H1 (cell line): Measurements from ENCODE around the gene RPS6KA2. TPM values are rescaled to one million over a fixed set of nuclear protein-coding genes. Genes with fewer than 3 reads are reported as not detected.

ENCODE experiments used
- CTCF ChIA-PET: fragments of 300-600 bp; sonication (Branson Sonifier 250); formaldehyde crosslinking; loops from one replicate; lab custom pipeline; 2021; ENCODE audit not compliant: partially characterized antibody; lab: Charles Lee
- POLR2A ChIA-PET: fragments of 300-600 bp; sonication (Branson Sonifier 250); formaldehyde crosslinking; loops from one replicate; lab custom pipeline; 2021; ENCODE audit warnings: inconsistent platforms; ENCODE audit not compliant: partially characterized antibody; lab: Charles Lee
- DNase-seq, 2 experiments: peaks; one replicate each; pipeline versions ENCODE4 v3.0.0 to v3.0.0-alpha.2; 2010 to 2022; ENCODE audit warnings: low spot score in 2 of 2, low read depth in 1 of 2, mixed read lengths in 1 of 2
- FAIRE-seq: peaks from 2 replicates; lab custom pipeline; 2011; peaks lifted over from hg19 to GRCh38; lab: Jason Lieb, UNC
- H2AFZ ChIP-seq: 2 replicates; pipeline ENCODE4 v1.8.1; 2012; ENCODE audit warnings: low read length, inconsistent platforms
- H2AK5ac ChIP-seq: 2 replicates; pipeline ENCODE4 v1.6.1; 2013; ENCODE audit warnings: low read depth, low read length
- H2BK120ac ChIP-seq: replicated peaks from 2 replicates; pipeline ENCODE3; 2013; ENCODE audit warnings: low read depth, low read length, inconsistent platforms
- H2BK12ac ChIP-seq: 2 replicates; pipeline ENCODE4 v1.6.1; 2013; ENCODE audit warnings: low read depth, low read length
- H2BK15ac ChIP-seq: 2 replicates; pipeline ENCODE4 v1.6.1; 2013; ENCODE audit warnings: low read length
- H2BK20ac ChIP-seq: 2 replicates; pipeline ENCODE4 v1.6.1; 2013; ENCODE audit warnings: low read length
- H2BK5ac ChIP-seq: 2 replicates; pipeline ENCODE4 v1.6.1; 2013; ENCODE audit warnings: low read depth, low read length
- H3K14ac ChIP-seq: 2 replicates; pipeline ENCODE4 v1.6.1; 2013; ENCODE audit warnings: inconsistent platforms; ENCODE audit not compliant: insufficient read length
- H3K18ac ChIP-seq: 2 replicates; pipeline ENCODE4 v1.6.1; 2013; ENCODE audit warnings: low read length; ENCODE audit errors: extremely low read depth
- H3K23ac ChIP-seq: 2 replicates; pipeline ENCODE4 v1.6.1; 2013; ENCODE audit warnings: inconsistent platforms; ENCODE audit not compliant: insufficient read length
- H3K23me2 ChIP-seq: 2 replicates; pipeline ENCODE4 v1.6.1; 2013; ENCODE audit warnings: low read depth, low read length
- H3K27ac ChIP-seq: 2 replicates; pipeline ENCODE4 v1.6.1; 2011; ENCODE audit warnings: low read depth, low read length, inconsistent platforms
- H3K27me3 ChIP-seq, 4 experiments: replicated peaks in 1 of 4; 1 replicate in 1 of 4; 2 replicates in 3 of 4; pipeline versions ENCODE4 v1.6.1 to v1.8.1; 2011 to 2013; ENCODE audit warnings: low read length in 3 of 4, mild to moderate bottlenecking in 3 of 4, inconsistent platforms in 2 of 4, mixed read lengths in 2 of 4, moderate library complexity in 1 of 4; ENCODE audit not compliant: control insufficient read depth in 3 of 4, insufficient read depth in 3 of 4; ENCODE audit errors: extremely low read depth in 1 of 4
- H3K36me3 ChIP-seq, 4 experiments: 2 replicates each; pipeline versions ENCODE4 v1.6.1 to v1.8.1; 2011 to 2013; ENCODE audit warnings: mild to moderate bottlenecking in 4 of 4, low read length in 3 of 4, moderate library complexity in 2 of 4, control low read depth in 1 of 4, inconsistent platforms in 1 of 4; ENCODE audit not compliant: insufficient read depth in 4 of 4, control insufficient read depth in 2 of 4
- H3K4ac ChIP-seq: replicated peaks from 2 replicates; pipeline ENCODE3; 2013; ENCODE audit warnings: low read length, low read depth, mixed read lengths, inconsistent platforms; ENCODE audit not compliant: insufficient read length
- H3K4me1 ChIP-seq, 4 experiments: replicated peaks in 1 of 4; 1 replicate in 1 of 4; 2 replicates in 3 of 4; pipeline versions ENCODE4 v1.6.1 to v1.8.1; 2011 to 2013; ENCODE audit warnings: low read length in 3 of 4, inconsistent platforms in 2 of 4, mixed read lengths in 1 of 4; ENCODE audit not compliant: insufficient read depth in 4 of 4, control insufficient read depth in 3 of 4
- H3K4me2 ChIP-seq, 2 experiments: 2 replicates each; pipeline versions ENCODE4 v1.6.1 to v1.8.1; 2011 to 2013; ENCODE audit warnings: low read depth in 2 of 2, low read length in 2 of 2, control low read depth in 1 of 2, inconsistent platforms in 1 of 2, mild to moderate bottlenecking in 1 of 2; ENCODE audit not compliant: insufficient read depth in 1 of 2
- H3K4me3 ChIP-seq, 4 experiments: fragments of 200-600, 300-600 bp in 1 of 4; sonication (generic), shearing (Covaris generic), sonication (Bioruptor Twin) in 1 of 4; 2 replicates each; pipeline versions ENCODE4 v1.5.1 to v1.8.1; 2011 to 2016; ENCODE audit warnings: low read length in 4 of 4, low read depth in 3 of 4, control low read depth in 2 of 4, inconsistent platforms in 2 of 4, mild to moderate bottlenecking in 2 of 4, mixed read lengths in 1 of 4, moderate library complexity in 1 of 4; ENCODE audit not compliant: insufficient read depth in 2 of 4; ENCODE audit errors: extremely low read depth in 1 of 4
- H3K56ac ChIP-seq: replicated peaks from 2 replicates; pipeline ENCODE3; 2013; ENCODE audit warnings: low read depth, mild to moderate bottlenecking, mixed read lengths, low read length, inconsistent platforms; ENCODE audit not compliant: insufficient read length
- H3K79me1 ChIP-seq: 2 replicates; pipeline ENCODE4 v1.6.1; 2013; ENCODE audit warnings: low read depth, low read length, control low read depth
- H3K79me2 ChIP-seq, 2 experiments: 2 replicates each; pipeline versions ENCODE4 v1.6.1 to v1.8.1; 2012 to 2013; ENCODE audit warnings: low read length in 2 of 2, mild to moderate bottlenecking in 2 of 2, inconsistent platforms in 1 of 2; ENCODE audit not compliant: insufficient read depth in 2 of 2, control insufficient read depth in 1 of 2
- H3K9ac ChIP-seq, 4 experiments: replicated peaks in 1 of 4; 1 replicate in 1 of 4; 2 replicates in 3 of 4; pipeline versions ENCODE4 v1.6.1 to v1.8.1; 2011 to 2013; ENCODE audit warnings: low read depth in 3 of 4, low read length in 3 of 4, control low read depth in 2 of 4, mild to moderate bottlenecking in 2 of 4, moderate library complexity in 2 of 4, inconsistent platforms in 1 of 4; ENCODE audit errors: extremely low read depth in 1 of 4
- H3K9me3 ChIP-seq, 2 experiments: 2 replicates each; pipeline versions ENCODE4 v1.6.1 to v1.8.1; 2012 to 2013; ENCODE audit warnings: mild to moderate bottlenecking in 2 of 2, moderate library complexity in 2 of 2, control low read depth in 1 of 2, inconsistent platforms in 1 of 2, low read depth in 1 of 2, low read length in 1 of 2, mixed read lengths in 1 of 2; ENCODE audit not compliant: insufficient read depth in 2 of 2
- H4K20me1 ChIP-seq, 2 experiments: replicated peaks in 1 of 2; 2 replicates each; pipeline versions ENCODE3 to v1.8.1; 2011 to 2013; ENCODE audit warnings: inconsistent platforms in 2 of 2, low read length in 2 of 2, mild to moderate bottlenecking in 1 of 2; ENCODE audit not compliant: insufficient read depth in 2 of 2, control insufficient read depth in 1 of 2
- H4K5ac ChIP-seq: 2 replicates; pipeline ENCODE4 v1.6.1; 2013; ENCODE audit warnings: low read length, low read depth, mixed read lengths, inconsistent platforms; ENCODE audit not compliant: insufficient read length
- H4K8ac ChIP-seq: 2 replicates; pipeline ENCODE4 v1.8.0; 2013; ENCODE audit warnings: mild to moderate bottlenecking, moderate library complexity, low read length, inconsistent platforms; ENCODE audit not compliant: insufficient read depth; ENCODE audit errors: extremely low read depth
- H4K91ac ChIP-seq: replicated peaks from 2 replicates; pipeline ENCODE3; 2013; ENCODE audit warnings: low read length, mixed read lengths, inconsistent platforms; ENCODE audit not compliant: insufficient read length
- GTF2F1 ChIP-seq: IDR thresholded peaks from 2 replicates; pipeline ENCODE4 v1.6.1; 2012; ENCODE audit warnings: low read depth, low read length, improper control_type of control experiment, borderline replicate concordance
- WGBS, 2 experiments: shearing (Covaris generic) in 1 of 2; methylation state at CpG; one replicate each; pipeline versions ENCODE4 v1.1.6 to v1.1.7; 2013 to 2015; ENCODE audit warnings: low lambda C conversion rate in 2 of 2, mixed read lengths in 2 of 2, inconsistent platforms in 1 of 2, low coverage in 1 of 2, missing lambda C conversion rate in 1 of 2; ENCODE audit not compliant: insufficient replicate concordance in 2 of 2, insufficient coverage in 1 of 2, insufficient read length in 1 of 2; ENCODE audit errors: extremely low coverage in 1 of 2, missing lambda C conversion rate in 1 of 2; 5-methylcytosine and 5-hydroxymethylcytosine counted together
- polyA plus RNA-seq, 7 experiments: library from polyadenylated mRNA; depleted of rRNA in 3 of 7; stranded (reverse) in 5 of 7; unstranded in 2 of 7; fragments of >200 nt in 5 of 7; fragments of 200-250 nt in 2 of 7; gene quantifications; 1 replicate in 5 of 7; 2 replicates in 1 of 7; 4 replicates in 1 of 7; pipeline versions ENCODE4 v1.2.1 to v1.2.3, GENCODE V29; 2011 to 2013; ENCODE audit warnings: missing spikeins in 2 of 7, mixed read lengths in 2 of 7
- total RNA-seq: library from RNA; stranded (reverse); fragmentation: NEBNext Ultra II Directional; extraction: Animal tissue kit (Norgen Biotek cat#: 25700); gene quantifications from 2 replicates; pipeline ENCODE4 v1.2.1, GENCODE V29; 2021

Gene RPS6KA2
- total and polyA plus RNA-seq, 2 of the 8 experiments (the other 6 are each of a cell fraction or from before 2014, with no cell fraction given), result 8.8 to 25.7 TPM

- H2BK5ac ChIP-seq, result no peak overlapping the region
- no peak overlapping the region for H2BK120ac ChIP-seq
- no peak overlapping the region for H3K27ac ChIP-seq
- no peak overlapping the region for H4K5ac ChIP-seq
- H3K9ac ChIP-seq, result no peak overlapping the region
- CTCF ChIA-PET, result interaction anchor here (0.6 to 1.6 kb wide), 4 partner anchors 14 to 400 kb away, joined by 3 to 5 read pairs (median 4); no protein-coding TSS in a partner anchor
- H4K20me1 ChIP-seq, result peaks cover 2 to 7% of the 10 kb centered on the region in 2 experiments
- H3K4ac ChIP-seq, result no peak overlapping the region
- no peak overlapping the region for H3K56ac ChIP-seq
- H3K79me1 ChIP-seq, result peaks cover 3% of the 10 kb centered on the region
- no peak overlapping the region for H3K18ac ChIP-seq
- no peak overlapping the region for H3K23ac ChIP-seq
- no peak overlapping the region for H2BK15ac ChIP-seq
- peaks cover 2 to 9% (median 5%) of the 10 kb centered on the region in 4 experiments; a peak in 3 of 7 replicates for H3K4me1 ChIP-seq
- no peak overlapping the region for H3K14ac ChIP-seq
- H2AK5ac ChIP-seq, result no peak overlapping the region
- no peak overlapping the region for H3K4me2 ChIP-seq
- no peaks in the 10 kb centered on the region for H3K23me2 ChIP-seq
- no peak for DNase-seq
- H4K91ac ChIP-seq, result no peak overlapping the region
- H3K79me2 ChIP-seq, result peaks cover 3 to 22% of the 10 kb centered on the region in 2 experiments; a peak in 2 of 4 replicates
- H2BK12ac ChIP-seq, result no peak overlapping the region
- H3K9me3 ChIP-seq, result no peaks in the 10 kb centered on the region
- no peak for TF ChIP-seq GTF2F1
- TF ChIP-seq, all 59 proteins: peak for 0
- POLR2A ChIA-PET, result interaction anchor here (0.6 to 1.7 kb wide), 7 partner anchors 8 to 124 kb away, joined by 3 to 5 read pairs (median 3); partner anchors contain the start of gene RPS6KA2
- no peak overlapping the region for H3K4me3 ChIP-seq
- H3K27me3 ChIP-seq, result no peaks in the 10 kb centered on the region
- H2BK20ac ChIP-seq, result no peak overlapping the region
- 92% methylated on average over 4 of the region's 4 CpGs; no CpG with 5 or more reads in 1 of the 2 experiments for WGBS, 2 experiments
- H2AFZ ChIP-seq, result no peak overlapping the region
- H4K8ac ChIP-seq, result no peak overlapping the region
- no peaks in the 10 kb centered on the region for H3K36me3 ChIP-seq
- FAIRE-seq, result no peak
These were observed 37.7 kb downstream of the RPS6KA2 start for GRCh38 chr6:166589337-166589731.
